Measurements from ENCODE around the gene KIRREL3.

The KIRREL3 gene

DNA sequence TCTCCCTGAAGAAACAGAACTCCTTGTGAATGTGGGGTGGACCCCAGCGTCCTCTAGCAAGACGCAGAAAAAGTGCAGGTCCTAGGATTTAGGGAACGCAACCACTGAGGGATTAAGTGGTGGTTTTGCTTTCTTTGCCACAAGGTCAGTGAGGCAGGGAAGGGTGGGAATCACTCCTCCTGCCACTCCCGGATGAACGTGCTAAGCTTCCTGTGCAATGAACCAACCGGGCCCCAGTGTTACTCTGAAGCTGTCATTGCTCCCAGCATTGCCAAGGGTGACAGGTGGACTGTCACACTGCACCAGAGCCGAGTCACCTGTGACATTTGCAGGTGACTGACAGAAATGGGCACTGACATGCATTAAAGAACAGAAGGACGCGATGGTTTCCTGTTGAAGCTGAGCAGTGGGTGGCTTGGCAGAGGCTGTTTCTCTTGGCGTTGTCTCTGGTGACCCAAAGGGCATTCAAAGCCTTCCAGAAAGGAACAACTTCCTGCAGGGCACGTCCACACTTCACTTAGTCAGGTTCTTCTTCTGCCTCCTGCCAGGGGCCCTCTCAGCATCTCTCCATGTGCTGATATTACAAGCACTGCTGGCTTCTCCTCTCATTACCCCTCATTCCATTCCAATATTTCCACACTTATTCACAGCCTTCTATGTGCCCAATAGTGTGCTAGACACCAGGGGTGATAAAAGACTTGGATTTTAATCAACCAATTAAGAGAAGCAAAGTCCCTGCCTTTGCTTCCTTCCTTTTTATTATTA lies 9.7 kb downstream of the KIRREL3 start:
- Mint-ChIP-seq H3K9me3 (no peaks in the 10 kb centered on the region), H3K4me3 (no peak overlapping the region), H3K27me3 (peaks cover 37% of the 10 kb centered on the region)

DNA sequence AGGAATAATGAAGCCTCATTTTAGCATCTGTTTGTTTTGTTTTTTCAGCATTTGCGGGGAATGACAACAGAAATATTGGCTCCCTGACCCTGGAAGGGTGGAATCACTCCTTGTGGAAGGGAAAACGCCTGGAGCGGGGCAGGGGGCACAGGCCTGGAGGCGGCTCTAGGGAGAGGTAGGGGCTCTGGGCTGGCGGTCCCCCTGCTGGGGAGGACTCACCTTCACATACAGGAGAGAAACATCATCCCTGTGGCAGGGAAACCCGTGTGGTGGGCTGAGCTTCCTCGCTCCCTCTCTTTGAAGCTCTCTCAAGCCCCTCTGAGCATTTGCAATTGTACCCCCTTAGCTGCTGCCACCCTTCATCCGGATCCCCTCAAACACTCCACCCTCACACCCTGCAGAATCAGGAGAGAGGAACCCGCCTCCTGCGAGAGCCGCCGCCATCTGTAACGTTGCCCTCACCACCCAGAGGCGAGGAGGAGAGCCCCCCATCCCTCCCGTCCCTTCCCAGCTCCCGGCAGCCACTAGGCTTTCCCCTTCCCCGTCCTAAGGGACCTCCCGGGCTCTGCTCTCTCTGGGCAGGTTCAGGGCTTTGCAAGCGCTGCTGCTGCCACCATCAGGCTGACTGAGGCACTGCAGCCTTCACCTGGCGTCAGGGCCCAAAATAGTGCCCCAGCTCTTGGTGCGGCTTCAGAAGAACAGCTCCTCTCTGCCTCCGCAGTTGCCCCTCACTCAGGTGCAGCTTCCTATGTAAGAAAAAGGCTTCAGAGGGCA lies 10.4 kb downstream of the KIRREL3 start:
- H3K4me1 Mint-ChIP-seq (ENCODE audit: low read depth): no peaks in the 10 kb centered on the region
- H3K9me3 Mint-ChIP-seq: no peaks in the 10 kb centered on the region
- peaks cover 38% of the 10 kb centered on the region for H3K27me3 Mint-ChIP-seq
- no peaks in the 10 kb centered on the region for H3K36me3 Mint-ChIP-seq (ENCODE audit: low read depth)
- H3K27ac Mint-ChIP-seq: no peak overlapping the region
- peak; percentile 70 for DNase-seq
- H3K4me3 Mint-ChIP-seq: no peak overlapping the region

More for the DNA sequence above, 9.7 kb downstream of the KIRREL3 start:
- no peak for DNase-seq
- Mint-ChIP-seq H3K4me1 (ENCODE audit: low read depth) (no peaks in the 10 kb centered on the region), H3K36me3 (ENCODE audit: low read depth) (no peaks in the 10 kb centered on the region), H3K27ac (no peak overlapping the region)

DNA sequence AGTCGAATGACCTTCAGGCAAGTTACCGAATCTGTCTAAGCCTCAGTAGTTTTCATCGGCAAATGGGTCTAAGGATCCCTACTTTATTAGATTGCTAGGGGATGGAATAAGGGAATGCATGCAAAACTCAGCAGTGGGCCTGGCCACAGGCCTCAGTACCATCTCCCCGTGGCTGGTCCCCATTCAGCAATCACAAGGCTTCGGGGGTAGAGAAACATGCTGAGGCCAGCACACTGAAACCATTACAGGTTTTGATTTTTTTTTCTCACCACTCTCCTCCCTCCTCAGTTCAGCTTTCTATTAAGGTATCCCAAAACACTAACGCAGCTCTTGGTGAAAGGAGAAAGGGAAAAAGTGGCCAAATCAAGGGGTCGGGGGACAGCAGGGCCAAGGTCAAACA lies 11.9 kb downstream of the KIRREL3 start:
- Mint-ChIP-seq H3K4me1 (ENCODE audit: low read depth) (no peaks in the 10 kb centered on the region), H3K36me3 (ENCODE audit: low read depth) (no peaks in the 10 kb centered on the region), H3K4me3 (no peak overlapping the region), H3K27ac (no peak overlapping the region), H3K27me3 (peaks cover 40% of the 10 kb centered on the region), H3K9me3 (no peaks in the 10 kb centered on the region)
- no peak for DNase-seq

DNA sequence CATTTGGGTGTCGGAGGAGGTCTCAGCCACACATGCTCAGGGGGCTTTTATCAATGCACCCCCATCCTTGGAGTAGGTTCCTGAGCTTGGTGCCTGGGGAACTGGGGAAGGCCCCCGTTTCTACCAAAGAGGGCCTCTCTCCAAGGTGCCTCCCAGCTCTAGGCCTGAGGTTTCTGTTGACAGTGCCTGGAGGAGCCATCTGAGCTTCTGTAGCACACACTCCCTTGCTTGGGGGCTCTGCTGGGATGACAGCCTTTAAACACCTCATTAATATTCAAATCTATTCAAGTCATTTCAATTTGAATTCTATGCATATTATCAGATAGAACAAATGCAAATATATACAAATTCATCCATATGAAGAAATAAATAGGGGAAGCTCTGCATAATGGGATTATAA lies 18.9 kb downstream of the KIRREL3 start:
- Mint-ChIP-seq H3K4me3 (no peak overlapping the region), H3K9me3 (no peaks in the 10 kb centered on the region), H3K27me3 (peaks cover 52% of the 10 kb centered on the region), H3K4me1 (ENCODE audit: low read depth) (no peaks in the 10 kb centered on the region), H3K27ac (no peak overlapping the region), H3K36me3 (ENCODE audit: low read depth) (no peaks in the 10 kb centered on the region)
- DNase-seq: no peak

DNA sequence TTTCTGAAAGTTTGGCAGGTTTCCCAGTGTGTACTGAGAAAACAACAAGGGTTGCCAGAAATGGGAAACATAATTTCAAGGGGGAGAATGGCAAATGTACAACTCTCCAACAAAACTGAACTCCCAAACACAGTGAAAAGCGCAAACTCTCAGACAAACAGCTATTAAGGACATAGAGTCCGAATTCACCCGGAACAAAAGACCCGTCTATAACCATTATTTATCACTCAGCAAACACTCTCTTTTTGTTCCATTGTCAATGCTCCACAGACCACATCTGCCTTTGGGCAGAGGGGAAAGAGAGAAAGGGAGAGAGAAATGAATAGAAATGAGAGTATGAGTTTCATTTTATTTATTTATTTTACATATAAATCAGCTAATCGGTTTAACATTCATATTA lies 21.7 kb downstream of the KIRREL3 start:
- no peak overlapping the region for H3K4me3 Mint-ChIP-seq
- peaks cover 45% of the 10 kb centered on the region for H3K27me3 Mint-ChIP-seq
- no peak for DNase-seq
- no peaks in the 10 kb centered on the region for H3K4me1 Mint-ChIP-seq (ENCODE audit: low read depth)
- H3K27ac Mint-ChIP-seq: no peak overlapping the region
- H3K9me3 Mint-ChIP-seq: no peaks in the 10 kb centered on the region
- no peaks in the 10 kb centered on the region for H3K36me3 Mint-ChIP-seq (ENCODE audit: low read depth)

DNA sequence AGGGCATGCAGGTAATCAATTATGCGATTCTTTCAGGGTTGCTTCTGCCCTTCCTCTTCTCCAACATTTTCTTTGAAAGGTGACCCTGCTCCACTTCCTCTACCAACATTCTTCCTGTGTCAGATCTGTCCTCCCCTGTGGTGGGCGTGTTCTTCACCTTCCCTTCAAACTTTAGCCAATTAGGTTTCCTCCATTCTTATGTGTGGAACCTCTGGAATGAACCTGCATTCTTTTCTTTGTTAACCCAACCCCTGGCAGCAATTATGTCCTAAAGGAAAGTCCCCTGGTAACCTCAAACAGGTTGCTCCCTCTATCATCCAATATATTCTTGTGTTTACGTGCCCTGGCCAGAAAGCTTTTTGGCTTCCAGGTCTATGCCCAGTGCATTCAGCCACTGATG lies 22.4 kb downstream of the KIRREL3 start:
- Mint-ChIP-seq H3K9me3 (no peaks in the 10 kb centered on the region), H3K4me3 (no peak overlapping the region), H3K27ac (no peak overlapping the region), H3K27me3 (peaks cover 40% of the 10 kb centered on the region), H3K36me3 (ENCODE audit: low read depth) (no peaks in the 10 kb centered on the region), H3K4me1 (ENCODE audit: low read depth) (no peaks in the 10 kb centered on the region)
- DNase-seq: no peak

DNA sequence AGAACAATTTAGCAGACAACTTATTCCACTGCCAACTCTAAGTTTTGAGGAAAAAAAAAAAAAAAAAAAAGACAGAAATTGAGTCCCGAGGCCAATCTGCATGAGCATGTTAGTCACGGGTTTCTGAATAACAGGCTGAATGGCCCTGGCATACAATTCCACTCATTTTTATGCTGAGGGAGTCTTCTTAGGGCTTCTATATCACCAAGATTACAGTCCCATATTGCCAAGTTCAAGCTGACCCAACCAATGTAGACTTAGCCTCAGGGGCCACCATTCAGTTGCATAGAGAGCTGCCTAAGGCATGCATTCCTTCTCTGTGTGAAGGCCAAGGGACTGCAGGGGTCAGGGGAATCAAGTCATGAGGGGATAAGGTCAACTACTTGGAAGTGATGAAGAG lies 27.5 kb downstream of the KIRREL3 start:
- no peaks in the 10 kb centered on the region for H3K4me1 Mint-ChIP-seq (ENCODE audit: low read depth)
- no peaks in the 10 kb centered on the region for H3K36me3 Mint-ChIP-seq (ENCODE audit: low read depth)
- no peak for DNase-seq
- peaks cover 30% of the 10 kb centered on the region for H3K27me3 Mint-ChIP-seq
- H3K27ac Mint-ChIP-seq: no peak overlapping the region
- no peak overlapping the region for H3K4me3 Mint-ChIP-seq
- no peaks in the 10 kb centered on the region for H3K9me3 Mint-ChIP-seq

DNA sequence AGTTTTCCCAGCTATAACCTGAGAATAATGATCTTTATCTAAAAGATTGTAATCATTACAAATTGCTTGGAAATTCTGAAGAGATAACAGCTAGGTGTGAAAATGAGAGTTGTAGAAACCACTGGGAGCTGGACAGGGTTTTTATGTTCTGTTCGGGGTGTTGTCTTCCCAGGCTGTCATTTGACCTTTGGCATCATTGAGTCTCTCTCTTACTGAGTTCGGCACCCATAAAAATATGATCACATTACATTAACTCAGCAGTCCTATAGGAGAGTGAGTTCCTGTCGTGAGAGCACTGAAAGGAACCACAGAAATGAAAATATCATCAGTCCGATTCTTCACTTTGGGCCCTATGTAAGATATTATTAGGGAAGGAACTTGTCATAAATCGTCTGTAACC lies 29.3 kb downstream of the KIRREL3 start:
- H3K4me1 Mint-ChIP-seq (ENCODE audit: low read depth): no peaks in the 10 kb centered on the region
- no peaks in the 10 kb centered on the region for H3K9me3 Mint-ChIP-seq
- DNase-seq: no peak
- H3K36me3 Mint-ChIP-seq (ENCODE audit: low read depth): no peaks in the 10 kb centered on the region
- H3K27ac Mint-ChIP-seq: no peak overlapping the region
- H3K4me3 Mint-ChIP-seq: no peak overlapping the region
- H3K27me3 Mint-ChIP-seq: peaks cover 37% of the 10 kb centered on the region

DNA sequence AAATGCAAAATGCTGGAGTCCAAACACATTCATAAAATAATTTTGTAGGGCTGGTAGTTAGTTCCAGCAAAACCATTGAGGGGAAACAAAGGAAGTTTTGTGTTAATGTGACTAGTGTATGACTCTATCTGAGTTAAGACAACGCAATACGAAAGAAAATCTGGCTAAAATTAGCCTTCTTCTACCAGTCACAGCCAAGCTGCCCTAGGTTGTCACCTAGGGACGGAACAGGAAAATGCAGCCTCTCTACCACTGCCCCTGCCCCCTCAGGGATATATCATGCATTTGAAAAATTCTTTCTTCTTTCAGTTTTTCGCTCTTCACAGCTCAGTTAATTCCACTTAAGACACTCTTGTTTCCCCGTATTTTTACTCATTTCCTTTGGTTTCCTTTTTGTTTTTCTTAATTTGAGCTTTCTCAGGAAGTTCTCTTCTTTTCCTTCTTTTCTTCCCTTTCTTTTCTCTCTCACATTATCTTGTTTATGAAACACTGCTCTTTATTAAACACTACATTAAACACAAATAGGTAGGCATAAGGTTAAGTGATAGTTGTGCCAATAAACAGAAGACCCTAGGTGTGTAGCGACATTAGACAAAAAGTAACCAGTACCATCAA lies 30.6 kb downstream of the KIRREL3 start:
- no peaks in the 10 kb centered on the region for H3K36me3 Mint-ChIP-seq (ENCODE audit: low read depth)
- H3K4me1 Mint-ChIP-seq (ENCODE audit: low read depth): no peaks in the 10 kb centered on the region
- H3K4me3 Mint-ChIP-seq: no peak overlapping the region
- no peaks in the 10 kb centered on the region for H3K9me3 Mint-ChIP-seq
- no peak overlapping the region for H3K27ac Mint-ChIP-seq
- peaks cover 38% of the 10 kb centered on the region for H3K27me3 Mint-ChIP-seq
- no peak for DNase-seq

DNA sequence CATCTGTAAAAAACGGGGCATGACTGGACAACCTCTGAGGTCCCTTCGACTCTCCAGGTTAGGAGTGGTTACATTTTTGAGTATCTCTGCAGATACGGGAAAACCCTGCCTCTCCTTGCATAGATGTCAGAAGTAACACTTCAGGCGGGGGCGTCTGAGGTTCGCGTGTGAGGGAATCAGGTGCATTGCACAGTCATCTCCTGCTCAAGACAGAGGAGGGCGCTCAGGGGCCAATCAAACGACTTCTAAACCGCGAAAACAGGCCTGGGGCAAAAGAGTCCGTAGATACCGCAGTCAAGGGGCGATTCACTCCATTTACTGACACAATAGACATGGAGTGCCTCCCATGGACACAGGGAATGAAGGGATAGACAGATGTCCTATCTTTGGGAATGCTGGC lies 31.7 kb downstream of the KIRREL3 start:
- Mint-ChIP-seq H3K4me1 (ENCODE audit: low read depth) (no peaks in the 10 kb centered on the region), H3K27ac (no peak overlapping the region), H3K4me3 (no peak overlapping the region), H3K27me3 (peaks cover 38% of the 10 kb centered on the region), H3K9me3 (no peaks in the 10 kb centered on the region), H3K36me3 (ENCODE audit: low read depth) (no peaks in the 10 kb centered on the region)
- no peak for DNase-seq

DNA sequence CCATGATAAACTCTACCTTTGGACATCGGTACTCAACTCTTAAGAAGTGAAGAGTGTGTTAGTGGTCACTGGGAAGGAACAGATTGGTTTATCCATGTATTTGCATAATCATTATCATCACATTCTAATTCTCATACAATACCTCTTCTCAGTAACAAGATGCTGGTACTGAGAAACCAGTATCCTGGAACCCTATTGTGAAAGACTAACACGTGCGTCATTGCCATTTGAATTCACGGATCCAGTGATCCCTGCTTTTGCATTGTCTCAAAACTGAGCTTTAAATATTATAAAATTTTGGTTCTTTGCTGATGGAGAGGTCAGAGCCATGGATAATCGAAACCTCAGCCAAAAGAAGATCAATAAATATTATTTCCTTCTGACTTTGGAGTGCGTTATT lies 35.2 kb downstream of the KIRREL3 start:
- Mint-ChIP-seq H3K36me3 (ENCODE audit: low read depth) (no peaks in the 10 kb centered on the region), H3K27ac (no peak overlapping the region), H3K4me1 (ENCODE audit: low read depth) (no peaks in the 10 kb centered on the region)

DNA sequence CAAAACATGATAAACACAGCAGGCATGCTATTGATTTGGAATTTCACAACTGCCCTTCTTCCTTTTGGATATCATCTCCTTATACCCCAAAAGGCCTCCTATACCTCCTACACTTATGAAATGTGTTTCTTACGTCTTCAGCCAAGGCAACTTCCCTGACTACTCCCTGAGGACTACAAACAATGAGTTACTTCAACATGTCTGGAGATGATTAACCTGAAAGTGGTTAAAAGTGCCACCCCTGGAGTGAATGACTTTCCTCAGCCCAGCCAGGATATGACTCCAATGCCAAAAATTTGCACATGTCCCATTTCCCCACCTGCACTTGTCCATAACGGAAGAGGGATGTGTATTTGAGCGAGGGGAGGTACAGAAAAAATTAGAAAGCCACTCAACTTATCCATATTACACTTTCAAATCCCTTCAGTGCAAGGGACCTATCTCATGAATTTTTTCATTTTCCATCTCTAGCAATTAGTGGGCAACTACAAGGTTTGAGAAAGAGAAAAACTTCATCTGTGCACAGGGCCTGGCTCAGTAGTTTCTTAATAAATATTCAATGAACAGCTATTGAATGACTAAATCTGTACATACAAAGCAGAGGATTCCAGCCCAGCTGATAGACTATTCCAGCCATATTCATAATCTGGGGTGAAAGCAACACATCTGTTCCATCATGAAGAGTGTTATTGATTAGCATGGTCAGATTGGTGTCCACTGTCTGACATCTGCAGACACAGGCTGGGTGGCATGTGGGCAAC lies 36.8 kb downstream of the KIRREL3 start:
- Mint-ChIP-seq H3K9me3 (no peaks in the 10 kb centered on the region), H3K27me3 (peaks cover 26% of the 10 kb centered on the region), H3K27ac (no peak overlapping the region), H3K4me1 (ENCODE audit: low read depth) (no peaks in the 10 kb centered on the region), H3K4me3 (no peak overlapping the region), H3K36me3 (ENCODE audit: low read depth) (no peaks in the 10 kb centered on the region)
- DNase-seq: no peak

More for the DNA sequence above, 35.2 kb downstream of the KIRREL3 start:
- DNase-seq: no peak
- Mint-ChIP-seq H3K27me3 (peaks cover 36% of the 10 kb centered on the region), H3K9me3 (no peaks in the 10 kb centered on the region), H3K4me3 (no peak overlapping the region)

DNA sequence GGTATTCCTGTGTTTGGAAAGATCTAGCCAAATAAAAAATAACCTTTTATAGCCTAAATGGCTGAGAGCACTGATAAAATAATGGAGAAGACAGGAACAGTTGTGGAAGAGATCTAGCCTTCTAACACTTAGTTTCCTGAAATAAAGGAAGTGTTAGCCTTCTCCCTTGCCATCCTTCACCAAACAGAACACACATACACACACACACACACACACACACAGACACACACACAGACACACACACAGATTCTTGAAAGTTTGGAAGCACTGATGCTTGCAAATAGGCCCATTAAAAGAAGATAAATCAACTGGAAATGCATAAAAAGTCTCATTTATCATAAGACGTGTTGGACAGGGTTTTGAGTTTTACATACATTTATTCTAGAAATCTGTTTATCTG lies 37.5 kb downstream of the KIRREL3 start:
- Mint-ChIP-seq H3K27ac (no peak overlapping the region), H3K27me3 (peaks cover 22% of the 10 kb centered on the region), H3K9me3 (no peaks in the 10 kb centered on the region), H3K4me3 (no peak overlapping the region), H3K4me1 (ENCODE audit: low read depth) (no peaks in the 10 kb centered on the region), H3K36me3 (ENCODE audit: low read depth) (no peaks in the 10 kb centered on the region)
- DNase-seq: no peak

DNA sequence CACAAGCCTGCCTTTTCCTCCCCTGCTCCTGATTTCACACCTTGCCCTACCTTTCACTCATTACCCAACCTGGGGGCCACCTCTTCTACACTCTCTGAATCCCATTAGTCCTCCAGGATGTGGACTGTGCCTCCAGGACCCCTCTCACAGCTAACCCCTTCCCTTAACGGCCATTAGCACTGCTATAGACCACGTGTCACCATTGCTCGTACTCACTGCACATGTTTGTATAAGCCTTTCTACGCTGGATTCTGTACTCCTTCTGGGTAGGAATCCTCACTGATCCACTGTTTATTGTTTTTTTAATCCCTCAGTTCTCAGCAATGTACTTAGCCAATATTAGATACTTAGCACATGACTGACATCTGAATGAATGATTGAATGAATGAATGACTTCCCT lies 40.9 kb downstream of the KIRREL3 start:
- Mint-ChIP-seq H3K9me3 (no peaks in the 10 kb centered on the region), H3K27me3 (peaks cover 16% of the 10 kb centered on the region), H3K4me1 (ENCODE audit: low read depth) (no peaks in the 10 kb centered on the region), H3K27ac (no peak overlapping the region), H3K4me3 (no peak overlapping the region), H3K36me3 (ENCODE audit: low read depth) (no peaks in the 10 kb centered on the region)
- DNase-seq: no peak

All from activated T-cell treated with anti-CD3 and anti-CD28 coated beads, Interleukin-2, amount 50 U/mL, for 24 hours (primary cell).